Measurements from ENCODE around the gene ERGIC2.
"Not testable (repeated sequence)": the region's sequence is repeated elsewhere in the genome, so short reads cannot be mapped to it uniquely, and the experiment has no call there.

The ERGIC2 gene

GRCh38 chr12:29299633-29300032 lies 81.3 kb downstream of the ERGIC2 start:
- Histone ChIP-seq H3K4me3 (replicated peaks; ENCODE audit: insufficient read depth, low read length) (no peak overlapping the region), H3K27ac (replicated peaks) (no peak overlapping the region), H3K27me3 (ENCODE audit: insufficient read depth, poor library complexity, severe bottlenecking) (no peaks in the 10 kb centered on the region)
- TF ChIP-seq SPI1 (IDR thresholded peaks at IDR 0.05; ENCODE audit: borderline replicate concordance, low read depth) (no peak), REST (IDR thresholded peaks at IDR 0.05; ENCODE audit: insufficient replicate concordance, low read depth) (no peak), CTCF (IDR thresholded peaks at IDR 0.05; ENCODE audit: insufficient read depth, low read length) (no peak), POLR2AphosphoS5 (IDR thresholded peaks at IDR 0.05; ENCODE audit: low read depth) (no peak), GABPA (IDR thresholded peaks at IDR 0.05; ENCODE audit: low read depth) (no peak)
- DNase-seq (ENCODE audit: low read depth in 1 of 2, low spot score in 1 of 2), result peak in 1 of 2 experiments; percentile 4

- no peak for DNase-seq (ENCODE audit: low read depth in 1 of 2, low spot score in 1 of 2)
- no peaks in the 10 kb centered on the region for H3K27me3 ChIP-seq (ENCODE audit: insufficient read depth, poor library complexity, severe bottlenecking)
- no peak overlapping the region for H3K27ac ChIP-seq (replicated peaks)
- TF ChIP-seq SPI1 (IDR thresholded peaks at IDR 0.05; ENCODE audit: borderline replicate concordance, low read depth) (no peak), REST (IDR thresholded peaks at IDR 0.05; ENCODE audit: insufficient replicate concordance, low read depth) (no peak), CTCF (IDR thresholded peaks at IDR 0.05; ENCODE audit: insufficient read depth, low read length) (no peak), GABPA (IDR thresholded peaks at IDR 0.05; ENCODE audit: low read depth) (no peak), POLR2AphosphoS5 (IDR thresholded peaks at IDR 0.05; ENCODE audit: low read depth) (no peak)
- no peak overlapping the region for H3K4me3 ChIP-seq (replicated peaks; ENCODE audit: insufficient read depth, low read length)
These were observed 89.7 kb downstream of the ERGIC2 start for GRCh38 chr12:29291226-29291625.

GRCh38 chr12:29290475-29290874 lies 90.5 kb downstream of the ERGIC2 start:
- not testable (repeated sequence) for H3K4me3 ChIP-seq (replicated peaks; ENCODE audit: insufficient read depth, low read length); DNase-seq (ENCODE audit: low read depth in 1 of 2, low spot score in 1 of 2); H3K27ac ChIP-seq (replicated peaks); H3K27me3 ChIP-seq (ENCODE audit: insufficient read depth, poor library complexity, severe bottlenecking)

GRCh38 chr12:29288031-29288430 lies 92.9 kb downstream of the ERGIC2 start:
- TF ChIP-seq REST (IDR thresholded peaks at IDR 0.05; ENCODE audit: insufficient replicate concordance, low read depth), result no peak
- no peak for TF ChIP-seq POLR2AphosphoS5 (IDR thresholded peaks at IDR 0.05; ENCODE audit: low read depth)
- no peak for TF ChIP-seq SPI1 (IDR thresholded peaks at IDR 0.05; ENCODE audit: borderline replicate concordance, low read depth)
- no peak for TF ChIP-seq CTCF (IDR thresholded peaks at IDR 0.05; ENCODE audit: insufficient read depth, low read length)
- no peak for TF ChIP-seq GABPA (IDR thresholded peaks at IDR 0.05; ENCODE audit: low read depth)
- Histone ChIP-seq H3K27me3 (ENCODE audit: insufficient read depth, poor library complexity, severe bottlenecking) (no peaks in the 10 kb centered on the region), H3K27ac (replicated peaks) (no peak overlapping the region), H3K4me3 (replicated peaks; ENCODE audit: insufficient read depth, low read length) (no peak overlapping the region)
- DNase-seq (ENCODE audit: low read depth in 1 of 2, low spot score in 1 of 2), result no peak
